ENCODE data around the gene PTBP2. TPM values are rescaled to one million over a fixed set of nuclear protein-coding genes. Genes with fewer than 3 reads are reported as not detected.

The PTBP2 gene
- total and polyA plus RNA-seq, 10 of the 15 experiments (the other 5 are each of a cell fraction or from before 2014, with no cell fraction given) = 5.8 to 17.5 (median 11.1) TPM

- TF ChIP-seq POLR2A (IDR thresholded peaks at IDR 0.05; ENCODE audit: low read depth, low read length) = no peak
Observed at GRCh38 chr1:96708482-96708881, 13.1 kb upstream of the PTBP2 start (continued).

DNA sequence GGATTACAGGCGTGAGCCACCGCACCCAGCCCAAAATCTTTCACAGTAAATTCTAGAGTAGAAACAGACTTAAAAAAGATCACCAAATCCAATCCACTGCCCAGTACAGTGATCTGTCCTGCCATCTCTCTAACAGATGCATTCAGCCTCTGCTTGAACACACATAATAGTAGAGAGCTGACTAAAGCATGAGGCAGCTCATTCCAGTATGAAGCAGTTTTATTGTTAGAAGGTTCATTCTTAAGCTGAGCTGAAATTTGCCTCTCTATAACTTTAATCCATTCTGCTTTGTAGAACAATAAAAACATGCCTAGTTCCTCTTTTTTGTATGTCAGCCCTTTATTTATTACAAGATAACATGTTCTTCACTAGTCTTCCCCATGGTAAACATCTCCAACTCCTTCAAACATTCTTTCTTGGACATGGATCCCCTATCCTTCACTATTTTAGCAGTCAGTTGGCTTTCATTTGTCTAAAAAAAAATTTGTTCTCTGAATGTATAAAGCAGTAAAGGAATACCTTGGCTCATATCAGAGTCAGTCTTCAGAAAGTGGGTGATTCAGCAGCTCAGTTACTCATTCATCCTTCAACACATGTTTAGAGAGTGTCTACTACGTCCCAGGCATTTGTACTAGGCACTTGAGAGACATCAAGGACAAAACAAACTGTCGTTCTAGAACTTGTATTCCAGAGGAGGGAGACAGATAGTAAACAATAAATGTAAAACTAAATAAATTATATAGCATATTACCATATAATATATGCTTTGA is 10.7 kb upstream of the PTBP2 start:
- Histone ChIP-seq H3K9me3 (replicated peaks; ENCODE audit: control insufficient read depth, insufficient read depth, low read length) (no peaks in the 10 kb centered on the region), H3K79me2 (ENCODE audit: control insufficient read depth, insufficient read depth, low read length) (no peaks in the 10 kb centered on the region), H3K36me3 (ENCODE audit: control insufficient read depth in 2 of 2, insufficient read depth in 2 of 2, low read length in 1 of 2) (no peaks in the 10 kb centered on the region), H3K4me1 (ENCODE audit: control insufficient read depth, insufficient read depth, low read length) (no peaks in the 10 kb centered on the region), H3K4me2 (ENCODE audit: control insufficient read depth, insufficient read depth) (no peak overlapping the region), H3K9ac (ENCODE audit: control insufficient read depth, insufficient read depth, low read length) (no peak overlapping the region), H3K27me3 (replicated peaks in 1 of 2; ENCODE audit: control insufficient read depth in 2 of 2, insufficient read depth in 2 of 2, low read length in 1 of 2) (no peaks in the 10 kb centered on the region), H4K20me1 (ENCODE audit: control insufficient read depth, insufficient read depth) (no peaks in the 10 kb centered on the region), H3K4me3 (no peak overlapping the region), H2AFZ (ENCODE audit: control insufficient read depth, low read depth, low read length) (no peak overlapping the region), H3K27ac (ENCODE audit: control insufficient read depth, insufficient read depth) (no peak overlapping the region)
- ChIA-PET CTCF (no interaction called here), SMC1A (ENCODE audit: uncharacterized antibody, unreplicated experiment) (no interaction called here), RAD21 (ENCODE audit: unreplicated experiment) (no interaction called here), POLR2A (no interaction called here)
- TF ChIP-seq RBBP5 (conservative IDR thresholded peaks at IDR 0.05) (no peak), PML (IDR thresholded peaks at IDR 0.05; ENCODE audit: low read length) (no peak), BRCA1 (IDR thresholded peaks at IDR 0.05; ENCODE audit: low read depth, low read length) (no peak), EGR1 (IDR thresholded peaks at IDR 0.05; ENCODE audit: borderline replicate concordance in 1 of 2, low read depth in 2 of 2, low read length in 2 of 2) (no peak), TCF3 (IDR thresholded peaks at IDR 0.05; ENCODE audit: borderline replicate concordance, insufficient read depth, low read depth, low read length) (no peak), CBFB (IDR thresholded peaks at IDR 0.05; ENCODE audit: low read depth) (no peak), FOS (IDR thresholded peaks at IDR 0.05; ENCODE audit: borderline replicate concordance, extremely low read depth, insufficient read length) (no peak), TCF7 (IDR thresholded peaks at IDR 0.05; ENCODE audit: borderline replicate concordance) (no peak), E4F1 (IDR thresholded peaks at IDR 0.05; ENCODE audit: borderline replicate concordance, partially characterized antibody) (no peak), POU2F2 (IDR thresholded peaks at IDR 0.05; ENCODE audit: borderline replicate concordance, low read depth, low read length) (no peak), SUPT20H (IDR thresholded peaks at IDR 0.05; ENCODE audit: borderline replicate concordance, control insufficient read depth, low read depth, low read length) (no peak), MTA3 (IDR thresholded peaks at IDR 0.05; ENCODE audit: borderline replicate concordance, low read length) (no peak), ETV6 (conservative IDR thresholded peaks at IDR 0.05 in 1 of 2, IDR thresholded peaks at IDR 0.05 in 1 of 2; ENCODE audit: borderline replicate concordance in 1 of 2, low read depth in 1 of 2) (no peak), YY1 (IDR thresholded peaks at IDR 0.05; ENCODE audit: low read depth, low read length) (no peak), HSF1 (IDR thresholded peaks at IDR 0.05; ENCODE audit: low read depth, low read length) (no peak), ESRRA (IDR thresholded peaks at IDR 0.05; ENCODE audit: low read length) (no peak), MEF2B (IDR thresholded peaks at IDR 0.05; ENCODE audit: partially characterized antibody, poor library complexity, severe bottlenecking) (no peak)
- TF ChIP-seq, protein P1, sequence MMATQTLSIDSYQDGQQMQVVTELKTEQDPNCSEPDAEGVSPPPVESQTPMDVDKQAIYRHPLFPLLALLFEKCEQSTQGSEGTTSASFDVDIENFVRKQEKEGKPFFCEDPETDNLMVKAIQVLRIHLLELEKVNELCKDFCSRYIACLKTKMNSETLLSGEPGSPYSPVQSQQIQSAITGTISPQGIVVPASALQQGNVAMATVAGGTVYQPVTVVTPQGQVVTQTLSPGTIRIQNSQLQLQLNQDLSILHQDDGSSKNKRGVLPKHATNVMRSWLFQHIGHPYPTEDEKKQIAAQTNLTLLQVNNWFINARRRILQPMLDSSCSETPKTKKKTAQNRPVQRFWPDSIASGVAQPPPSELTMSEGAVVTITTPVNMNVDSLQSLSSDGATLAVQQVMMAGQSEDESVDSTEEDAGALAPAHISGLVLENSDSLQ (IDR thresholded peaks at IDR 0.05) = no peak
- BruUV-seq (replicated peaks) = no TSS peak
- FAIRE-seq = no peak
- ATAC-seq = no peak
- intact Hi-C loops (cut with micrococcal nuclease; ENCODE audit: unreplicated experiment) (no loop called here), in situ Hi-C loops (cut with MboI) (no loop called here)
- 43% methylated on average over 4 of the region's 4 CpGs for WGBS (ENCODE audit: insufficient coverage, insufficient replicate concordance, low lambda C conversion rate, missing lambda C conversion rate)
- no peak for DNase-seq (ENCODE audit: low read depth, low spot score)
